Fibroblast of skin of left biceps (primary cell): Measurements from ENCODE around the gene KLHL5.

ENCODE experiments used
- DNase-seq, 2 experiments: peaks; one replicate each; pipeline ENCODE4 v3.0.0-alpha.2; 2013; ENCODE audit warnings: low read depth in 2 of 2

Gene KLHL5

DNA sequence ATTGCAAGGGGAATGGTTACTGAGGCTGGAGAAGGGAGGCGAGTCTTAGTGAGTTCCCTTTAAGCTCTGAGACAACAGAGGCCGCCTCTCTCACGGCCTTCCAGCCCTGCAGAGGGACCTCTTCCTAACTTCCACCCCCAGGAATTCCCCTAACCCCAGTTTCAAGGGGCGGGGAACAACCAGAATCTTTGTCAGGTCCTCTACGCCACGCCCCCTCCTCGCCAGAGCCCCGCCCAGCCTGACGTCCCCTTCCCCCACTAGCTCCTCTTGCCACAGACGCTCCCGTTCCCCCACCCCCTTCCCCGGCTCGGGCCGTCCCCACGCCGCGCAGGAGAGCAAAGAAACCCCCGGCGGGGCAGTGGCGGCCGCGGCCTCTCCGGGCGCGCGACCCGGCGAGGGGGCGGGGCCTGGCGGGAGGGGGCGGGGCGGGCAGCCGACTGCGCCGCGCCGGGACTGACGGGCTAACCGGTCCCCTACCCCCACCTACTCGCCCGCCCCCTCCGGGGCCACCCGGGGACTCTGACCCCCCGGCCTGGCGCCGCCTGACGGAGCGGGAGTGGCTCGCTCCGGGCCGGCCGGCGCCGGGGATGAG is 17.6 kb upstream of the KLHL5 start:
- DNase-seq = peak; percentile 64 to 67

DNA sequence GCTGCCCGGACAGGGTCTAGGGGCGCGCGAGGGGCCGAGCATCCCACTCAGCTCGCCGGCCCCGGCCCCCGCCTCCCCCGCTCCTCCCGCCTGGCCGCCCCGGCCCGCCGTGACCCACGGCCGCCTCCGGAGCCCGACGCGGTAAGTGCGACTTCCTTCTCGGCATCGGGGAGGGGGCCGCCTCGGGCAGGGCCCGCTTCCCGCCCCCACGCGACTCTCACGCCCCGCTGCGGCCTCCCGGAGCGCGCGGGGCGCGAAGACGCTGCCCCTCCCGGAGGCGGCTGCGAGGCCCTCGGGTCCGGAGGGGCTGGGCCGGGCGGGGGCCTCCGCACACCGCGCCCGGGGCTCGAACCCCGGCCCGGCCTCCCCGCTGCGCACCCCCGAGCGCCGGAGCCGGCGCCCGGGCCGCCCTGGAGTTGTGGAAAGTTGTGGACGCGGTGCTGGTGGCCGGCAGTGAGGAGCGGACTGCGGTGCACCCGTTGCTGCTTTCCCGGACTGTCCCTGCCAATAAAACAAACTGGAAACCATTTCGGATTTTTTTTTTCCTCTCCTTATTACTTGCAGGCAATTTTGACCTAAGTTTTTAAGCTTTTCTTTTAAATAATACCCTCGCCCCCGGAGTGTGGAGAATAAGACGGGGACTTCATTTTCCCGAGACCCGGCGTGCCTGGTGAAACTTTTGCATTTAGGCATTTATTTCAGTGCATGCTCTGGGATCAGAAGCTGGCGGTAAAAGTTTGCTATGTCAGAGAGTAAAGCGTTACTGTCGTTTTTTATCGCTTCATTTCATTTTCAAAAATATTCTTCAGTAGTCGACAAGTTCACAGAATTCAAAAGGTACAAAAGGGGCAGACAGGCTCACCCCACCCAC is 16.8 kb upstream of the KLHL5 start:
- no peak for DNase-seq

DNA sequence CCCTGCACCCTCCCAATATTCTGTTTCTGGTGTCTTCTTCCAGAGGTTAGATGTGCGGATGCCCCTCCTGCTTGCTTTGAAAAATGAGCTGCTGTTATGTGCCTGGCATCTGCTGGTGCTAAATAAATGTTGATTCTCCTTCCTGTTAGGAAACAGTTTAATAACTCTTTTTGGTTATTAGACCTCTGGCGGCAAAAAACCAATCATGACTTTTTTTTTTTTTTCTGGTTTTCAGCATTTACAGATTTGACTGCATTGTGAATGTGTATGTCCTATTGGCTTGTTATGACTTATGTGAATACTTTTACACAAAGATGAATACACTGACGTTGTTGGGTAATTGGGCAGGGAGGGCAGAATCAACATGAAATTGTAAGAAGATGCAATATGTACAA is 16.2 kb upstream of the KLHL5 start:
- DNase-seq = no peak

DNA sequence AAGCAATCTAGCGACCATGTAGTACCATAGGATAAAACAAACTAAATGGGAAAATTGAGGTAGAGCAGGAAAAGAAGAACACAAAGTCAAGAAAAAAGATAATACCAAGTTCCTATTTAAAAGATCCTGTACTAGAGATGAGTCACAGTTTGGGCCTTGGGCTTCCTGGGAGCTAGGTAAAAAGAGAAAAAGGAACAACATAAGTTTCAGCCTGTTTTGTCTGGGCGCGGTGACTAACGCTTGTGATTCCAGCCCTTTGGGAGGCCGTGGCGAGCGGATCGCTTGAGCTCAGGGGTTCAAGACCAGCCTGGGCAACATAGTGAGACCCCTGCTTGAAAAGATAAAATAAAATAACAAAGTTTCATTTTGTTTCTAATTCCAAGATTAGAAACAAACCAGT is 15.8 kb upstream of the KLHL5 start:
- DNase-seq = no peak

DNA sequence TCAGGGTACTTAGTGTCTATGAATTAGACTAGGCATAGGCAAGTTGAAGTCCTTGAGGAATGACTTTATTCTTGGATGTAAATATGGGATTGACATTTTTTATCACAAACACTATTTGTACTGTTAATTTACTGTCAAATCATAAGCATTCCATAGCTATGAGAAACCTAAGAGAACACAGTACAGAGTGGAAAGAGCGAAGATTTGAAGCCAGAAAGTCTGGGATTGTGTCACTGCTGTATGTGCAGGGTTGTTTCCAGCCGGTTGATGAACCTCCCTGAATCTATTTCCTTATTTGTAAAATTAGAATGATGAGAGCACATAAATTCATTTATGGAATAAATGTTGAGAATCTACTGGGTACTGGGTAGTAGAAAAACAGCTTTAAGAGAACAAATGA is 14.4 kb upstream of the KLHL5 start:
- DNase-seq = no peak

DNA sequence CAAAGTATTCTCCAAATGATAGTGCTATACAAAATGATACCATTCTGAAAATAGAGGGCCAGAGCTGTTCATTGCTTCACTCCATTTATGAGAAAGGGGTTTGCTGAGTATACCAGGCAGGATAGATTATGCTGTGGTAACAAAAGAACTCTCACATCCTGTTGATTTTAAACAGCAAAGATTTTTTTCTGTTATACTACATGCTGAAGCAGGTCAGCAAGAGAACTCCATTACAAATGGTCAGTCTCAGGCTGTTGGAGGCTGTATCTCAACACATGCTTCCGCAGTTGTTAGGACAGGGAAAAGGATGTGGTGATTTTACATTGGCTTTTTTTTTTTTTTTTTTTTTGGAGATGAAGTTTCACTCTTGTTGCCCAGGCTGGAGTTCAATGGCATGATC is 13.7 kb upstream of the KLHL5 start:
- DNase-seq = no peak

DNA sequence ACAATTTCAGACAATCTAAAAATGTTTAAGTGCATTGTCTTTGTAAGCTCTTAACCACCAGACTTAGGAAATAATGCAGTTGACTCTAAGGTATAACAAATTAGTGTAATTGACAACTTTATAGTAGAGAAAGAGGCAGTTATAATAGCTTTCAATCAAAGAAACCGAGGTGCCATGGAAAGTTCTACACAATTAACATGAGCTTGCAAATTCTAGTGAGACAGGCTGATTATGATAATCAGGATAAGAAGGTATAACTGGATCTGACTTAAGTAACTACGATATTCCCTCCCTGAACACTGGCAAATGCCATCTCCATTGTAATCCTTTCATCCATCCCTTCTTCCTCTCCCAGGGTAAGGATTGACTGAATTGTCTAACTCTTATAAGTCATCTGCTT is 11.4 kb upstream of the KLHL5 start:
- no peak for DNase-seq

DNA sequence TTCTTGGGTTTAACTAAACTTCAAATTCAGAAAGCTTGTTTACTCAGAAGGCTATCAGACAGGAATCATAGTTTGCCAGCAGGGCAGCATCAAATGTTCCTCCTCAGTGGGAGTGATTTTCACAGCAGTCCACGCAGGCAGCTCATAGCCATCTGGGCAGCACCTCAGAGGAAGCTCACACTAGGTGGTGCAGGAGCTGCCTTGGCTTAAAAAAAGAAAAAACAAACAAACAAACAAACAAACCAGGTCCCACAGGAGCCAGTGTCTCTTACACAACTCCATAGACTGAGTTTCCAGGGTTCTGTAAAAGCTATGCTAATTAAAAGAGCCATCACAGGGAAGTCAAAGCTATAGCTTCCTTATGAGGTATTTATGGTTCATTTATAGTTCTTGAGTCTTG is 10.5 kb upstream of the KLHL5 start:
- no peak for DNase-seq

DNA sequence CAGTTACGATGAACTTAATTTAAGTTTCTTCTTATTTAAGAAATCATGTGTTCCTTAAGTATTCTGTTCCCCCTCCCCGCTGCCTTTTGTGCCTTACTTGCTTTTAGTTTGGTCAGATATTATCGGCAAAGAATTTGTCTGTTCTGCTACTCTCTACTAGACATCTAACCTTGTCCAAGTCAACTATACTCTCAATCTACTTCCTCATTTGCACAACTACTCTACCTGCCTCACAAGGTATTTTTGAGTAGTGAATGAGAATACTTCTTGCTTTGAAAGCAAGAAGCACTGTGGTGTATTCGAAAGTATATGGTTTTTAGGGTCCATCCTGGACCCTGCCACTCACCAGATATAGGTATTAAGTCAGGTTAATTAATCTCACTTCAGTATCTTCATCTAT is 8.0 kb upstream of the KLHL5 start:
- no peak for DNase-seq

DNA sequence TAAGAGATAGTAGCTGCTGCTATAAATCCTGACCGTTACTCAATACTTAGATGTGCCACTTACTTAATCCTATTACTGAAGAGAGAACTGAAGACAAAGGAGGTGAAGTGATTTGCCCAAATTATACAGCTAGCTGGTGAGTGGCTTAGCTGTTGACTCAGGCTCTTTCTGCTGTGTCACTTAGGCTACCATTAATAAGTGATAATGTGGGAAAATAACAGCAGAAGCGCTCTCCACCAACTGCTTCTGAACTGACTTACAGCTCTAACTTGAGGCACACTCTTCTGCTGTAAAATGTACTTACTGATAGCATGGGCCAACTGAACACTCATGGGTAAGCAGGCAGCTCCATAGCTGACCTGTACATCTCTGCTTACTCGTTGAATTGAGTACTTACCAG is 7.5 kb upstream of the KLHL5 start:
- DNase-seq = no peak

DNA sequence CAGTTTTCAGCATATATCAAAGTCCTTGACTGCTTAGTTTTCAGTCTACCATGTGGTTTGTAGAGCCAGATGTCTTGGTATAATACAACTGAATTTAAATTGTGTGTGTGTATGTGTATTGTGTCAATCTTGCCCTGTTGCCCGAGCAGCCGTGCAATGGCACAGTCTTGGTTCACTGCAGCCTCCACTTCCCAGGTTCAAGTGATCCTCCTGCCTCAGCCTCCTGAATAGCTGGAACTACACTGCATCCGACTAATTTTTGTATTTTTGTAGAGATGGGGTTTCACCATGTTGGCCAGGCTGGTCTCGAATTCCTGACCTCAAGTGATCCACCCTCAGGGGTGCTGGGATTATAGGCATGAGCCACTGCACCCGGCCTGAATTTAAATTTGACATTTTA is 6.0 kb upstream of the KLHL5 start:
- DNase-seq = no peak

DNA sequence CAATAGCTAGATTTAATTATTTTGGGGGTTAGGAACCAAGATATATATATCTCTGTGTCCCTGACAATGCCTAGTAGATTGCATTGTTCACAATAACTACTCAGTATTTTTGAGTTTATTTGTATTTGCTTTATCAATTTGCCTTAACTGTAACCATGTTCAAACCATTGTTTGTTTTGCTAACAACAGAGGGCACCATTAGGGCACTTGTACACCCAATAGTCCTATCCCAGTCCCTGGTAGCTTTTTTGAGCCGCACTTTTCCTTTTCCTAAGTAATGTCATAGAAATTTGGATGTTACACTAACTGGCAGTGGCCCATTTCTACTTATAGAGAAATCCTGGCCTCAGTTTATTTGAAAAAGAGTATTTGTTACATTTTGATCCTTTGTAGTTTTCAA is 575 bp upstream of the KLHL5 start:
- no peak for DNase-seq

DNA sequence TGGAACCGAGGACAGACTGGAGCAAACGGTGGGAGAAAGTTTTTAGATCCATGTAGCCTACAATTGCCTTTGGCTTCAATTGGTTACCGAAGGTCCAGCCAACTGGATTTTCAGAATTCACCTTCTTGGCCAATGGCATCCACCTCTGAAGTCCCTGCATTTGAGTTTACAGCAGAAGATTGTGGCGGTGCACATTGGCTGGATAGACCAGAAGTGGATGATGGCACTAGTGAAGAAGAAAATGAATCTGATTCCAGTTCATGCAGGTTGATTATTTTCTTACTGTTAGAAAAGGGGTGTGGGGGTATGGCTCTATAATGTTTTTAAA is 702 bp downstream of the KLHL5 start:
- DNase-seq = no peak

DNA sequence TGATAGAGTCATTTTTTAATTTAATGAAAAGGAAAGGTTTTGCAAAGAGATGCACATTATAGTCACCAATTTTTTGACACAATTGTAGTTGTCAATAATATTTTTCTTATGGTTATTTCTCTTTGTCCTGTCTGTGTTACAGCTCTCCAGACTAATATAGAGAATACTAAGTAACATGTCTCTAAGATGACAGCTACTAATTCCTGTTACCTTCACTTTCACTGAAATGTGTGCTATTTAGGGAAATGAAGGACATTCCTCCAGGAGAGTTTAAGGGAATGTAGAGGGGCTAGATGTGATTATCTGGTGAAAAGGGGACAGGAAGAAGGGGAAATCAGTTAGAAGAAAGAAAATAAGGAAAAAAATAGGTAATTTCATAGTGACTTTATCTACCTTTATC is 1.4 kb downstream of the KLHL5 start:
- DNase-seq = no peak

DNA sequence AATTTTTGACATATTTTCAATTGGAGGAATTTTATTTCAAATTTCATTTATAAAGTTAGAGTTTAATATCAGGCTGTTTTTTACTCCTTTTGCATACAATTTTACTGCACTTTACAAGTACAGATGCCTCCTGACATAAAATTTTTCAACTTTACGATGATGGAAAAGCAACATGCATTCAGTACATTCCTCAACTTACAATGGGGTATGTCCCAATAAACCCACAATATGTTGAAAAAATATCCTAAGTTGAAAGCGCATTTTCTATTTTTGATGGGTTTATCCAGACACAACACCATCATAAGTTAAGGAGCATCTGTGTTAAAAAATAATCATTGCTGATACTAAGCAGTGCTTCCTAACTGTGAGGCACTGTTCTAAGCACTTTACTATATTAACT is 4.3 kb downstream of the KLHL5 start:
- DNase-seq = no peak

DNA sequence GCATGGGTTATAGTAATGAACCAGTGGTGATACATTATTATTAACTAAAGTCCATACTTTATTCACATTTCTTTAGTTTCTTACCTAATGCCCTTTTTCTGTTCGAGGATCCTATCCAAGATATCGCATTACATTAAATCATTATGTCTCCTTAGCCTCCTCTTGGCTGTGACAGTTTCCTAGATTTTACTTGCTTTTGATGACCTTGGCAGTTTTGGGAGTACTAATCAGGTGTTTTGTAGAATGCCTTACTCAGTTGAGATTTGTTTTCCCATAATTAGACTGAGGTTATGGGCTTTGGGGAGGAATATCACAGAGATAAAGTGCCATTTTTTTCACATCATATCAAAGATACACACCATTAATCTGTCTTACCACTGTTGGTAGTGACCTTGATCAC is 5.0 kb downstream of the KLHL5 start:
- DNase-seq = no peak

DNA sequence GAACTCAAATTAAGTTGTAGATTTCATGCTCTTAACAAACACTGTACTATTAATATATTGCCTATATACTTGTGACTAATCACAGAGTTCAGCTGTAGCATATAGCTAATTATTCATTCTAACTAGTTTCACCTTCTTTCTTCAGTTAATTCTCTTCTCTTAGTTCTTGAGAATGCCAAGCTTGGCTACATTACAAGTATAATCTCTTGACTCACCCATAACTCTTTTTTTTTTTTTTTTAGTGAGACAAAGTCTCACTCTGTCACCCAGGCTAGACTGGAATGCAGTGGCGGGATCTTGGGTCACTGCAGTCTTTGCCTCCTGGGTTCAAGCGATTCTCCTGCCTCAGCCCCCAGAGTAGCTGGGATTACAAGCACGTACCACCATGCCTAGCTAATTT is 5.4 kb downstream of the KLHL5 start:
- DNase-seq = no peak

DNA sequence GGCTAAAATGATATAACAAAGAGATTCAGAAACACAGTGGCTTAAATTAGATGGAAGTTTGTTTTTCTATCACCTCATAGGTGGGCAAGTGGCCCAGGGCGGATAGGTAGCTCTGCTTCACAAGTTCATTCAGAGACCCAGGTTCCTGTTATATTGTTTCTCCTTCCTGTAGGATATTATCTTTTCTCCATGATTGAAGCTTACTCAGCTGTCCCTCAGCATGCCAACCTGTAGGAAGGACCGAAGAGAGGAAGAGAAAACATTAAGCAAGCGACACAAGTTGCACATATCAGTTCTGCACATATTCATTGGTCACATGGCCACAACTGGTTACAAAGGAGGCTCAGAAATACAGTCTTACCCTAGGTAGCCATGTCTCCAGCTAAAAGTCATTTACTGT is 6.9 kb downstream of the KLHL5 start:
- no peak for DNase-seq

DNA sequence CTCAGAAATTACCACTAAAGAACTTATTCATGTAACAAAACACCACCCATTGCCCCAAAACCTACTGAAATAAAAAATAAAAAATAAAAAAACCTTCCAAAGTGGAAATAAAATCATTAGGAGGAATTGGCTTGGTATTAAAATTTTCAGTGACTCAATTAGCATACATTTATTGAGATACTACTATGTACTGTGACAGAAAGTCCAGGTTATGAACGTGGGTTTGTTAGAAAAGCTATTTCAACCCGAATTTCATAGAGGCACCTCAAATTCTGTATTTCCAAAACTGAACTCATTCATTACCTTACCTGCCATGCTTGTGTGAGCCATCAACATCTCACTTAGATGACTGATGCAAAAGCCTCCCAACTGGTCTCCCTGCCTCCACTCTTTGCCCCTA is 16.8 kb downstream of the KLHL5 start:
- no peak for DNase-seq

DNA sequence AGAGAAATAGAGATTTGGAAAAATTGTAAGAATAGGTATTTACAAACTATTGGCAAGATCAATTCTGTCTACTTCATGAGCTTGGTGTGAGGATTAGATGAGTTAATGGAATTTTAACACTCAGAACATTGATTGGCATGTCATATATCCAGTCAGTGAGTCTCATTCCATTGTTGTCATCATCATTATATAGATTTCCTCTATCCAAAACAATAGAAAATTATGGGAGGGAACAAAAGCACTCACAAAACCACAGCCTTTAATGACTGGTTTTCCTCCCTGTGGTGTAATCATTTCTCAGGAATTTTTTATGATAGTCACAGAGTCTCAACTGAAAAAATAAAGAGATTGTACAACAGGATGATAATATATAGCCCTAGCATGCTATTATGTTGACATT is 21.1 kb downstream of the KLHL5 start:
- peak; percentile 15 to 30 for DNase-seq

DNA sequence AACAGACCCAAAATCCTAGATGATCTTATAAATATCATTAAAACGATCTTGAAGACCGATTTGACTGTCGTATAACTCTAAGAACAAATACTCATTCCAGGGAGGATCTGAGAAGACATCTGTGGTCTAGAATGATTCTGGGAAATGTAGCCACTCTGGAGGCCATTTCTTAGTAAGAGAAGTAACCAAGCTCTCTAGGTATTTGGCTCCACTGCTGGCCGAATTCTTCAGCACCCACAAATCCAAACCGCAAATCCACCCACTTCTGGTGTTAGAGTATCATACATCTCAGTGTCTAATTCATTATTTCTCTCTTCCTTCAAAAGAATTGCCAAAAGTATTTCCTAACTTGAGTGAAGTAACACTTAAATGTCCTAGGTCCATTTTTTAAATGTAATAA is 23.9 kb downstream of the KLHL5 start:
- peak in 1 of 2 experiments; percentile 9 for DNase-seq

DNA sequence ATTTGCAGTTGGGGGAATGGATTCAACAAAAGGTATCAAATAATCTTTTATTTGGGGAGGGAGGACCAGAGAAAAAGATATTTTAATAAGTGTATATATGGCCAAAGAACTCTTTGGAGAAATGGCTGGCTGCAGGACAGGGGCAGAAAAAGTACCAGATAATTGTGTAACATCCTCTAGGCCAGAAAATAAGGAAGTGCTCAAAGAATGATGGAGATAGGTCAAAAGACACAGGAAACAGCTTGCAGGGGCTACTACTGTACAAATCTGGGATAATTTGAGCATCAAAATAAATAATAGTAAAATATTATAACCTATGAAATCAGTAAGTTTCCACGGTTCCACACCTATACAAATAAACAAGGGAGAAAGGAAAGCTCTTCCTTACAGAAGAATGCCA is 34.8 kb downstream of the KLHL5 start:
- DNase-seq = no peak

DNA sequence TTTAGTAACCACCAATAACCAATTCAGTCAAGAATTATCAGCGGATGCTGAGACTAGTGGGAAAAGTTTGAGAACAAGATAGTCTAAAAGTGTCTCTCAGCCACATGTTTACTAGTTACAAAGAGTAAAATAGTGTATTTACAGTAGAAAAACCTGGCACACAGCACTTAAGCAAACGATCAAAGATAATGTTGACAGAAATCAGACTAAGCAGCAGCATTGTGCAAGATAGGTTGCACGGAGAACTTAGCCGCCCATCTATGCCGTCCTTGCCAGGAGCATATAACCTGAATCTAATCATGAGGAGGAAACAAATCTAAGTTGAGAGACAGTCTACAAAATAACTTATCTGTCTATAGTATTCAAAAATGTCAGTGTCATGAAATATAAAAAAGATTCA is 35.3 kb downstream of the KLHL5 start:
- DNase-seq = no peak

DNA sequence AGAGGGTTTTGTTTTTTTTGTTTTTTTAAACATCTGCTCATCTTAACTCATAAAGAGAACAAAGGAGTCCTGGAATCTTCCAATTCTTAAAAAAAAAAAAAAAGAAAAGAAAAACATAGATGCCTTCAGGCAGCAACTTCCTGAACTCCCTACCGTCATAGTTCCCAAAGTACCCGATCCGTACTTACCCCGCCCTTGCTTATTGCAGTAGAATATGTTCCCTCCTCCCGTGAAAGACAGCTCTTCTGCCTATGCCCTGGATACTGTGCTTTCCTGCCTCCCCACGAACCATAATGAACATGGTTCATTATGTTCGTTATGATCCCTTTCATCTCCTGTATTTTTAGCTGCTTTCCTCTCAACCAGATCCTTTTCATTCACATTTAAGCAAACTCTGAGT is 40.3 kb downstream of the KLHL5 start:
- DNase-seq = no peak
